Ovary (tissue), 9 donors: ENCODE data around the gene CHAD. TPM values are rescaled to one million over a fixed set of nuclear protein-coding genes. Genes with fewer than 3 reads are reported as not detected.

Experiments
- DNase-seq, 5 donors: peaks; one replicate each; pipeline ENCODE4 v3.0.0-alpha.2; 2019 to 2020
- H3K27ac ChIP-seq, 2 donors: fragments of 200-600 bp; one replicate each; pipeline versions ENCODE4 v1.5.1 to v1.8.0; 2019 to 2022
- H3K27me3 ChIP-seq: fragments of 200-600 bp; one replicate; pipeline ENCODE4 v1.8.0; 2022
- H3K36me3 ChIP-seq: fragments of 200-600 bp; sonication (generic); one replicate; pipeline ENCODE4 v1.5.1; 2019
- H3K4me1 ChIP-seq: one replicate; pipeline ENCODE4 v1.8.1; 2013; ENCODE audit warnings: mild to moderate bottlenecking, moderate library complexity; ENCODE audit not compliant: insufficient read depth
- H3K4me3 ChIP-seq: fragments of 200-600 bp; sonication (generic); one replicate; pipeline ENCODE4 v1.5.1; 2017
- H3K9me3 ChIP-seq, 2 donors: fragments of 200-600 bp in 1 of 2; sonication (generic) in 1 of 2; one replicate each; pipeline versions ENCODE4 v1.5.1 to v1.8.1; 2013 to 2019; ENCODE audit warnings: mild to moderate bottlenecking in 1 of 2, moderate library complexity in 1 of 2
- EP300 ChIP-seq: sonication (generic); formaldehyde crosslinking; IDR thresholded peaks from one replicate; pipeline ENCODE4 v1.6.1; 2017; ENCODE audit warnings: antibody characterized with exemption
- POLR2A ChIP-seq: fragments of 450-650 bp; IDR thresholded peaks from one replicate; pipeline ENCODE4 v1.6.1; 2017; ENCODE audit warnings: antibody characterized with exemption, mild to moderate bottlenecking, moderate library complexity
- WGBS, 3 donors: extraction: QIAGEN DNeasy Blood & Tissue Kit in 1 of 3; methylation state at CpG; one replicate each; pipeline versions ENCODE4 v1.1.5 to v1.1.7; 2013 to 2017; 5-methylcytosine and 5-hydroxymethylcytosine counted together
- intact Hi-C, 4 donors: fragments of 100-400 bp; cut with DNase I; formaldehyde crosslinking; loops; one replicate each; pipeline versions ENCODE4 v1.11.0 to v1.15.1; 2022 to 2023
- polyA plus RNA-seq, 2 donors: library from polyadenylated mRNA; stranded (reverse); fragments of 200-250 nt in 1 of 2; fragments of 350-450 nt in 1 of 2; fragmentation: Illumina TruSeq in 1 of 2; extraction: RNeasy Lipid Tissue Mini Kit (QIAGEN cat#74804) in 1 of 2; gene quantifications; one replicate each; pipeline ENCODE4 v1.2.3, GENCODE V29; 2013 to 2014
- total RNA-seq, 7 donors: library from RNA; depleted of rRNA in 2 of 7; stranded (reverse); fragments of >200 nt in 2 of 7; fragmentation: NEBNext Ultra II Directional in 3 of 7; extraction: Animal tissue kit (Norgen Biotek cat#: 25700) in 3 of 7; gene quantifications; one replicate each; pipeline versions ENCODE4 v1.1.0 to v1.2.4, GENCODE V29; 2016 to 2023
- TF ChIP-seq, protein P1 (sequence below), 3 donors: fragments of 450-650 bp in 2 of 3; fragments of 200-600 bp in 1 of 3; IDR thresholded peaks; one replicate each; pipeline versions ENCODE4 v1.5.1 to v1.8.0; 2016 to 2022; ENCODE audit warnings: antibody characterized with exemption in 3 of 3, mild to moderate bottlenecking in 1 of 3
- donor health status: DM: no; HTN: no; CAD: no; lungs with moderate emphysema.
- donor health status: DM: no; HTN: no; CAD: no.
- donor health status: Bipolar disorder and iron deficiency.
- donor health status: DM: yes; HTN: yes; CAD: no.
- donor health status: DM: no; HTN: no; CAD: no.
- donor health status: DM: yes; HTN: yes; CAD: no.

CHAD gene
- total and polyA plus RNA-seq, 9 donors, result 0.18 to 2.5 (median 0.46) TPM; not detected in 1

DNA sequence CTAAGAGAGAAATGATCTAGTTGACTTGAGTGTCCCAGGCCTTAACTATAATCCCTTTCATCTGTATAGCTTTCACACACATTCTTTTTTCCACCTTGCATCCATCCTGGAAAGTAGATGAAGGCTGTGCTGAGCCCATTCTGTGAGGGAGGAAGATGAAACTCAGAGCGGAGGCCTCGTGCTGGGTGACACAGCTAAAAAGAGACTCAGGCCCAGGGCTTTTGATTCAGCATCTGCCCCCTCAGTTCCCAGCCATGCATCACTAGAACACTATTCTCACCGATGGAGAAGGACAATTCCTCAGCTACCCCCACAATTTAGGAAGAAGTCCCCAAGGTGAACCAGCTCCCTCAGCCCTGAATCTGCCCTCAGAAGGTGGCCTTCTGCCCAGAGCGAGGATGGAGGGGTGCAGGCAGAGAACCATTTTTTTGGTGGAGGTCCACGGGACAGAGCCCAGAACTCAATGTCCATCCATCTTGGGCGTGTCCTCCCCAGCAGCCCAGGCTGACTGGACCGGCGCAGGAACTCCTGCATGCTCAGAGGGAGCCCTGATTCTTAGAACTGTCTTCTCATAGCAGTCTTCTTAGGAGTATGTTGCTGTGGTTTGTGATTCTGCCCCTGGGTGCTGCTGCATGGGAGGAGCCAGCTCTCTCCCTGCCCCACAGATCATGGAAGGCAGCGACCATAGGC is 33.8 kb upstream of the CHAD start:
- intact Hi-C loops, result no loop called here
- TF ChIP-seq, protein P1, sequence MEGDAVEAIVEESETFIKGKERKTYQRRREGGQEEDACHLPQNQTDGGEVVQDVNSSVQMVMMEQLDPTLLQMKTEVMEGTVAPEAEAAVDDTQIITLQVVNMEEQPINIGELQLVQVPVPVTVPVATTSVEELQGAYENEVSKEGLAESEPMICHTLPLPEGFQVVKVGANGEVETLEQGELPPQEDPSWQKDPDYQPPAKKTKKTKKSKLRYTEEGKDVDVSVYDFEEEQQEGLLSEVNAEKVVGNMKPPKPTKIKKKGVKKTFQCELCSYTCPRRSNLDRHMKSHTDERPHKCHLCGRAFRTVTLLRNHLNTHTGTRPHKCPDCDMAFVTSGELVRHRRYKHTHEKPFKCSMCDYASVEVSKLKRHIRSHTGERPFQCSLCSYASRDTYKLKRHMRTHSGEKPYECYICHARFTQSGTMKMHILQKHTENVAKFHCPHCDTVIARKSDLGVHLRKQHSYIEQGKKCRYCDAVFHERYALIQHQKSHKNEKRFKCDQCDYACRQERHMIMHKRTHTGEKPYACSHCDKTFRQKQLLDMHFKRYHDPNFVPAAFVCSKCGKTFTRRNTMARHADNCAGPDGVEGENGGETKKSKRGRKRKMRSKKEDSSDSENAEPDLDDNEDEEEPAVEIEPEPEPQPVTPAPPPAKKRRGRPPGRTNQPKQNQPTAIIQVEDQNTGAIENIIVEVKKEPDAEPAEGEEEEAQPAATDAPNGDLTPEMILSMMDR (IDR thresholded peaks at IDR 0.05), result no peak
- TF ChIP-seq POLR2A, result no peak
- TF ChIP-seq EP300, result no peak
- Histone ChIP-seq H3K4me1 (no peaks in the 10 kb centered on the region), H3K27ac (no peak overlapping the region), H3K9me3 (no peaks in the 10 kb centered on the region), H3K4me3 (no peak overlapping the region), H3K36me3 (no peaks in the 10 kb centered on the region), H3K27me3 (no peaks in the 10 kb centered on the region)
- no peak for DNase-seq
- 84 to 92% (median 90%) methylated on average over 9 of the region's 9 CpGs for WGBS, 3 donors

DNA sequence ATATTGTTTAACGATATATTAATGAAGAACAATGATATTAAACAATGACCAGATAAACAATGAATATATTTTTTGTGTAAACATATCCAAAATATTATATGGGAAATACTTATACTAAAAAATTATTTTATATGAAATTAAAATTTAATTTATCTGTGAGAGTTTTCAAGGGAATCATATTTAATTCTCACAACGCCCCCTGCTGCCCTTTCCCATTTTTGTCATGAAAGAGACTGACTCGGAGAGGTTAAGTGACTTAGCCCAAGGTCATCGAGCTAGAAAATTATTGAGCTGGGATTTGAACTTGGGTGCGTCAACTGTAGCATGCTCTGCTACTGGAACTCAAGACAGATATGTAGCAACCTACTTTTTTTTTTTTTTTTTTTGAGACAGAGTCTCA is 32.4 kb upstream of the CHAD start:
- H3K9me3 ChIP-seq, result no peaks in the 10 kb centered on the region
- no peaks in the 10 kb centered on the region for H3K4me1 ChIP-seq
- no peak overlapping the region for H3K27ac ChIP-seq
- intact Hi-C loops, result no loop called here
- no peaks in the 10 kb centered on the region for H3K27me3 ChIP-seq
- 43 to 62% (median 51%) methylated on average over 5 of the region's 5 CpGs for WGBS, 3 donors
- DNase-seq, result no peak
- H3K4me3 ChIP-seq, result no peak overlapping the region
- TF ChIP-seq POLR2A, result no peak
- TF ChIP-seq EP300, result no peak
- TF ChIP-seq, protein P1 (IDR thresholded peaks at IDR 0.05), result no peak
- no peaks in the 10 kb centered on the region for H3K36me3 ChIP-seq

DNA sequence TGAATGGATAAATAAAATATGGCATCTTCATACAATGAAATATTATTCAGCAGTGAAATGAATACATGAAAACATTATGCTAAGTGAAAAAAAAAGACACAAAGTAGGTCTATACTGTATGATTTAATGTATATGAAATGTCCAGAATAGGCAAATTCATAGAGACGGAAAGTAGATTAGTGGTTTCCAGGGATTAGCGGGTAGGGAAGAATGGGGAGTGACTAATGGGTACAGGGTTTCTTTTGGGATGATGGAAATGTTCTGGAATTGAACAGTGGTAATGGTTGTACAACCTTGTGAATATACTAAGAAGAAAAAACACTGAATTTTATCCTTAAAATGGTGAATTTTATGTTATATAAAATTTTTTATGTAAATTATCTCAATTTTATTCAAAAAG is 31.0 kb upstream of the CHAD start:
- H3K4me1 ChIP-seq, result no peaks in the 10 kb centered on the region
- WGBS, 3 donors, result 95 to 97% (median 95%) methylated on average over 2 of the region's 2 CpGs

DNA sequence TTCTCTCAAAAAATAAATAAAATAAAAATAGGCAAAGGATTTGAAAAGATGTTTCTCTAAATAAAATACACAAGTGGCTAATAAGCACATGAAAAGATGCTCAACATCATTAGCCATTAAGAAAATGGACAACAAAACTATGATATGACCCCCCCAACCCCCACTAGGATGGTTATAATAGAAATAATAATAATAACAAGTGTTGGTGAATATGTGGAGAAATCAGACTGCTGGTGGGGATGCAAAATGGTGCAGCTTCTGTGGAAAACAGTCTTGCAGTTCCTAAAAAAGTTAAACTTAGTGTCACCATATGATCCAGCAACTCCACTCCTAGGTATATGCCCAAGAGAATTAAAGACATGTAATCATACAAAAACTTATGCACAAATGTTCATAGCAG is 30.6 kb upstream of the CHAD start:
- no peak for DNase-seq
- intact Hi-C loops, result no loop called here
- no peak overlapping the region for H3K27ac ChIP-seq
- H3K9me3 ChIP-seq, result no peaks in the 10 kb centered on the region
- TF ChIP-seq, protein P1 (IDR thresholded peaks at IDR 0.05), result no peak
- TF ChIP-seq POLR2A (no peak), EP300 (no peak)
- H3K36me3 ChIP-seq, result no peaks in the 10 kb centered on the region
- H3K4me1 ChIP-seq, result no peaks in the 10 kb centered on the region
- H3K27me3 ChIP-seq, result no peaks in the 10 kb centered on the region
- no peak overlapping the region for H3K4me3 ChIP-seq

More for the DNA sequence above, 31.0 kb upstream of the CHAD start:
- Histone ChIP-seq H3K27ac (no peak overlapping the region), H3K36me3 (no peaks in the 10 kb centered on the region), H3K27me3 (no peaks in the 10 kb centered on the region), H3K4me3 (no peak overlapping the region), H3K9me3 (no peaks in the 10 kb centered on the region)
- DNase-seq, result no peak
- intact Hi-C loops, result no loop called here
- TF ChIP-seq, protein P1 (IDR thresholded peaks at IDR 0.05), result no peak
- TF ChIP-seq POLR2A (no peak), EP300 (no peak)
